Neural cell (in vitro differentiated cells): ENCODE results near the gene HES4. TPM values are rescaled to one million over a fixed set of nuclear protein-coding genes. Genes with fewer than 3 reads are reported as not detected.

ENCODE experiments used
- H2AFZ ChIP-seq: fragments of 200-600, 300-800 bp; sonication (generic), shearing (Covaris generic); 2 replicates; pipeline ENCODE4 v1.6.0; 2014; ENCODE audit warnings: low read depth, mild to moderate bottlenecking, antibody characterized with exemption, low read length, moderate library complexity
- H3F3A ChIP-seq: fragments of 200-600 bp; shearing (Covaris generic); 2 replicates; pipeline ENCODE4 v1.6.1; 2016; ENCODE audit warnings: mild to moderate bottlenecking, moderate library complexity, mixed read lengths, antibody characterized with exemption, low read length; ENCODE audit not compliant: insufficient read depth, poor library complexity, severe bottlenecking
- H3K27ac ChIP-seq: fragments of 200-600, 300-800 bp; sonication (generic), shearing (Covaris generic); 2 replicates; pipeline ENCODE4 v1.5.1; 2014; ENCODE audit warnings: mild to moderate bottlenecking, low read length, moderate library complexity
- H3K27me3 ChIP-seq: fragments of 300-800, 200-600 bp; sonication (generic), shearing (Covaris generic); 2 replicates; pipeline ENCODE4 v1.6.0; 2014; ENCODE audit warnings: mild to moderate bottlenecking, low read depth, low read length, moderate library complexity; ENCODE audit not compliant: insufficient read depth
- H3K36me3 ChIP-seq: fragments of 300-800, 200-600 bp; sonication (generic), shearing (Covaris generic); 2 replicates; pipeline ENCODE4 v1.5.1; 2014; ENCODE audit warnings: mild to moderate bottlenecking, antibody characterized with exemption, low read length, moderate library complexity; ENCODE audit not compliant: insufficient read depth
- H3K4me2 ChIP-seq: fragments of 300-800, 200-600 bp; sonication (generic), shearing (Covaris generic); 2 replicates; pipeline ENCODE4 v1.6.0; 2014; ENCODE audit warnings: mild to moderate bottlenecking, low read length
- H3K4me3 ChIP-seq: fragments of 300-800, 200-600 bp; sonication (generic), shearing (Covaris generic); 2 replicates; pipeline ENCODE4 v1.5.1; 2014; ENCODE audit warnings: mild to moderate bottlenecking, low read length, moderate library complexity
- H3K79me2 ChIP-seq: fragments of 200-600 bp; shearing (Covaris generic); replicated peaks from 2 replicates; pipeline ENCODE4 v1.6.0; 2014; ENCODE audit warnings: mild to moderate bottlenecking, low read length, moderate library complexity; ENCODE audit not compliant: insufficient read depth
- H3K9ac ChIP-seq: fragments of 300-800, 200-600 bp; sonication (generic), shearing (Covaris generic); 2 replicates; pipeline ENCODE4 v1.6.1; 2016; ENCODE audit warnings: mild to moderate bottlenecking, low read length, mixed read lengths
- H3K9me2 ChIP-seq: fragments of 200-600 bp; shearing (Covaris generic); 2 replicates; pipeline ENCODE4 v1.6.1; 2016; ENCODE audit warnings: mild to moderate bottlenecking, low read length, mixed read lengths; ENCODE audit not compliant: insufficient read depth
- H3K9me3 ChIP-seq: fragments of 200-600, 300-800 bp; sonication (generic), shearing (Covaris generic); 2 replicates; pipeline ENCODE4 v1.6.1; 2016; ENCODE audit warnings: mild to moderate bottlenecking, mixed run types, low read length, moderate library complexity, mixed read lengths
- H4K20me1 ChIP-seq: fragments of 200-600 bp; shearing (Covaris generic); 2 replicates; pipeline ENCODE4 v1.6.1; 2016; ENCODE audit warnings: mild to moderate bottlenecking, mixed run types; ENCODE audit not compliant: insufficient read depth
- CTCF ChIP-seq: fragments of 450-650 bp; IDR thresholded peaks from 2 replicates; pipeline ENCODE4 v1.5.1; 2014; ENCODE audit warnings: antibody characterized with exemption, mild to moderate bottlenecking, moderate library complexity; ENCODE audit not compliant: poor library complexity, severe bottlenecking
- EP300 ChIP-seq: fragments of 450-650 bp; conservative IDR thresholded peaks from 2 replicates; pipeline ENCODE4 v1.6.1; 2014; ENCODE audit warnings: antibody characterized with exemption, mild to moderate bottlenecking, moderate library complexity; ENCODE audit not compliant: poor library complexity, severe bottlenecking
- EZH2 ChIP-seq: fragments of 200-600, 300-800 bp; shearing (Covaris generic), sonication (generic); IDR thresholded peaks from 2 replicates; pipeline ENCODE4 v1.6.1; 2014; ENCODE audit warnings: antibody characterized with exemption, low read length, borderline replicate concordance, mild to moderate bottlenecking; ENCODE audit not compliant: insufficient read depth, poor library complexity, severe bottlenecking
- MXI1 ChIP-seq: fragments of 450-650 bp; conservative IDR thresholded peaks from 2 replicates; pipeline ENCODE4 v1.6.1; 2014; ENCODE audit warnings: antibody characterized with exemption, mild to moderate bottlenecking; ENCODE audit not compliant: poor library complexity, severe bottlenecking
- POLR2AphosphoS5 ChIP-seq: IDR thresholded peaks from 2 replicates; pipeline ENCODE4 v1.6.1; 2012
- RAD21 ChIP-seq: fragments of 450-650 bp; conservative IDR thresholded peaks from 2 replicates; pipeline ENCODE4 v1.6.1; 2014; ENCODE audit warnings: antibody characterized with exemption, mild to moderate bottlenecking, moderate library complexity
- REST ChIP-seq: IDR thresholded peaks from 2 replicates; pipeline ENCODE4 v1.6.1; 2012; ENCODE audit warnings: borderline replicate concordance
- SMC3 ChIP-seq: fragments of 450-650 bp; conservative IDR thresholded peaks from 2 replicates; pipeline ENCODE4 v1.6.1; 2014; ENCODE audit warnings: antibody characterized with exemption, mild to moderate bottlenecking, moderate library complexity; ENCODE audit not compliant: poor library complexity
- TAF1 ChIP-seq: IDR thresholded peaks from 2 replicates; pipeline ENCODE4 v1.6.1; 2012; ENCODE audit warnings: low read depth
- polyA plus RNA-seq: library from polyadenylated mRNA; depleted of rRNA; stranded (reverse); fragments of >200 nt; gene quantifications from 2 replicates; pipeline ENCODE4 v1.2.3, GENCODE V29; 2014

HES4 gene
- polyA plus RNA-seq, 1 donor from 2014 or later, result 196 TPM

GRCh38 chr1:956636-957035 is 43.3 kb downstream of the HES4 start:
- no peaks in the 10 kb centered on the region for H3K36me3 ChIP-seq
- no peaks in the 10 kb centered on the region for H3K9me3 ChIP-seq
- H3K9me2 ChIP-seq, result no peaks in the 10 kb centered on the region
- no peak overlapping the region for H2AFZ ChIP-seq
- no peak overlapping the region for H3K4me2 ChIP-seq
- H3F3A ChIP-seq, result no peaks in the 10 kb centered on the region
- peaks cover 7% of the 10 kb centered on the region for H3K79me2 ChIP-seq
- H3K27ac ChIP-seq, result no peak overlapping the region
- TF ChIP-seq EP300 (no peak), REST (no peak), SMC3 (no peak), EZH2 (no peak), TAF1 (no peak), MXI1 (no peak), CTCF (no peak), POLR2AphosphoS5 (no peak), RAD21 (no peak)
- H3K9ac ChIP-seq, result no peak overlapping the region
- H3K4me3 ChIP-seq, result no peak overlapping the region
- no peaks in the 10 kb centered on the region for H3K27me3 ChIP-seq
- H4K20me1 ChIP-seq, result no peaks in the 10 kb centered on the region

- TF ChIP-seq TAF1 (no peak), SMC3 (no peak), CTCF (no peak), EP300 (no peak), REST (no peak), POLR2AphosphoS5 (no peak)
- Histone ChIP-seq H3K27ac (no peak overlapping the region), H3K36me3 (no peaks in the 10 kb centered on the region), H3K9me2 (no peaks in the 10 kb centered on the region), H2AFZ (no peak overlapping the region), H3K79me2 (peaks cover 7% of the 10 kb centered on the region), H3F3A (no peaks in the 10 kb centered on the region), H3K9me3 (no peaks in the 10 kb centered on the region), H3K4me2 (no peak overlapping the region), H4K20me1 (no peaks in the 10 kb centered on the region), H3K4me3 (no peak overlapping the region), H3K27me3 (no peaks in the 10 kb centered on the region), H3K9ac (no peak overlapping the region)
Observed at GRCh38 chr1:955474-955873, 44.4 kb downstream of the HES4 start.
